HFFc6 (cell line): Measurements from ENCODE around the gene YARS1. TPM values are rescaled to one million over a fixed set of nuclear protein-coding genes. Genes with fewer than 3 reads are reported as not detected.

Source experiments
- DNase-seq: peaks from one replicate; pipeline ENCODE4 v3.0.0-alpha.2; 2018
- H3K27ac Mint-ChIP-seq: 2 replicates; pipeline ENCODE4 v1.8.0; 2020; ENCODE audit warnings: mild to moderate bottlenecking, mixed read lengths
- H3K27me3 Mint-ChIP-seq: 2 replicates; pipeline ENCODE4 v1.8.0; 2021; ENCODE audit warnings: mild to moderate bottlenecking, moderate library complexity, mixed read lengths; ENCODE audit not compliant: insufficient read depth
- H3K36me3 Mint-ChIP-seq: 2 replicates; pipeline ENCODE4 v1.8.0; 2021; ENCODE audit warnings: low read depth, mixed read lengths
- H3K4me1 Mint-ChIP-seq: 2 replicates; pipeline ENCODE4 v1.8.0; 2020; ENCODE audit warnings: low read depth, mixed read lengths
- H3K4me3 Mint-ChIP-seq: 2 replicates; pipeline ENCODE4 v1.8.0; 2020; ENCODE audit warnings: mild to moderate bottlenecking, moderate library complexity, mixed read lengths
- H3K9me3 Mint-ChIP-seq: 2 replicates; pipeline ENCODE4 v1.8.0; 2020; ENCODE audit warnings: mild to moderate bottlenecking, mixed read lengths
- CTCF ChIP-seq: fragments of 200-600 bp; sonication (generic); IDR thresholded peaks from 2 replicates; pipeline ENCODE4 v1.5.0; 2021; ENCODE audit warnings: antibody characterized with exemption, mild to moderate bottlenecking
- total RNA-seq, 6 experiments: library from RNA; stranded (reverse); fragmentation: NEBNext Ultra II Directional; extraction: Animal tissue kit (Norgen Biotek cat#: 25700); gene quantifications; 2 replicates in 1 of 6; 3 replicates in 5 of 6; pipeline ENCODE4 v1.2.3, GENCODE V29; 2021

YARS1 gene
- total RNA-seq, 6 experiments from 2014 or later = 92.5 to 122 (median 107) TPM

GRCh38 chr1:32767641-32768040 lies 49.5 kb downstream of the YARS1 start:
- Mint-ChIP-seq H3K9me3 (no peaks in the 10 kb centered on the region), H3K4me3 (no peak overlapping the region), H3K36me3 (no peaks in the 10 kb centered on the region), H3K27ac (no peak overlapping the region), H3K27me3 (peaks cover 2% of the 10 kb centered on the region), H3K4me1 (peaks cover 21% of the 10 kb centered on the region)
- no peak for DNase-seq
- no peak for TF ChIP-seq CTCF

- H3K36me3 Mint-ChIP-seq = no peaks in the 10 kb centered on the region
These were observed 50.0 kb downstream of the YARS1 start for GRCh38 chr1:32767156-32767555.

GRCh38 chr1:32766328-32766972 lies 50.7 kb downstream of the YARS1 start:
- H3K9me3 Mint-ChIP-seq = no peaks in the 10 kb centered on the region
- DNase-seq = no peak
- no peak overlapping the region for H3K4me3 Mint-ChIP-seq

More at GRCh38 chr1:32767156-32767555, 50.0 kb downstream of the YARS1 start:
- TF ChIP-seq CTCF = no peak
- no peak overlapping the region for H3K27ac Mint-ChIP-seq
- H3K4me1 Mint-ChIP-seq = peaks cover 23% of the 10 kb centered on the region
- H3K9me3 Mint-ChIP-seq = no peaks in the 10 kb centered on the region
- H3K4me3 Mint-ChIP-seq = no peak overlapping the region
- peaks cover 2% of the 10 kb centered on the region for H3K27me3 Mint-ChIP-seq
- DNase-seq = no peak

GRCh38 chr1:32765570-32766327 lies 51.4 kb downstream of the YARS1 start:
- no peak for TF ChIP-seq CTCF
- H3K27ac Mint-ChIP-seq = no peak overlapping the region
- no peaks in the 10 kb centered on the region for H3K9me3 Mint-ChIP-seq
- no peak overlapping the region for H3K4me3 Mint-ChIP-seq
- peaks cover 2% of the 10 kb centered on the region; the same call in 1 of the 2 replicates for H3K27me3 Mint-ChIP-seq
- peaks cover 37% of the 10 kb centered on the region for H3K4me1 Mint-ChIP-seq
- no peaks in the 10 kb centered on the region for H3K36me3 Mint-ChIP-seq
- DNase-seq = no peak

More at GRCh38 chr1:32766328-32766972, 50.7 kb downstream of the YARS1 start:
- Mint-ChIP-seq H3K27ac (no peak overlapping the region), H3K27me3 (peaks cover 2% of the 10 kb centered on the region), H3K4me1 (peaks cover 30% of the 10 kb centered on the region), H3K36me3 (no peaks in the 10 kb centered on the region)
- TF ChIP-seq CTCF = no peak

- H3K9me3 Mint-ChIP-seq = no peaks in the 10 kb centered on the region
These were observed 52.2 kb downstream of the YARS1 start for GRCh38 chr1:32764826-32765569.

More at GRCh38 chr1:32764826-32765569, 52.2 kb downstream of the YARS1 start:
- H3K4me1 Mint-ChIP-seq = peaks cover 42% of the 10 kb centered on the region
- DNase-seq = no peak
- H3K27ac Mint-ChIP-seq = no peak overlapping the region
- H3K4me3 Mint-ChIP-seq = no peak overlapping the region
- TF ChIP-seq CTCF = no peak
- no peaks in the 10 kb centered on the region for H3K36me3 Mint-ChIP-seq
- no peaks in the 10 kb centered on the region; the same call in 1 of the 2 replicates for H3K27me3 Mint-ChIP-seq
